PFSK-1 (cell line): Measurements from ENCODE around the gene RHCG.

Source experiments
- FOXP2 ChIP-seq: optimal IDR thresholded peaks from 2 replicates; pipeline ENCODE3; 2011; ENCODE audit warnings: borderline replicate concordance, control low read depth, inconsistent platforms; ENCODE audit not compliant: insufficient read depth; ENCODE audit errors: extremely low read length, extremely low read depth
- POLR2AphosphoS5 ChIP-seq: IDR thresholded peaks from 2 replicates; pipeline ENCODE4 v1.6.1; 2012; ENCODE audit warnings: low read depth, mild to moderate bottlenecking, control low read depth, low read length, moderate library complexity
- SIN3A ChIP-seq: IDR thresholded peaks from 2 replicates; pipeline ENCODE4 v1.6.1; 2012; ENCODE audit warnings: mild to moderate bottlenecking, low read length, moderate library complexity, borderline replicate concordance; ENCODE audit not compliant: insufficient read depth
- TAF1 ChIP-seq: IDR thresholded peaks from 2 replicates; pipeline ENCODE4 v1.6.1; 2012; ENCODE audit warnings: low read length, control low read depth, borderline replicate concordance; ENCODE audit not compliant: insufficient read depth
- TF ChIP-seq, protein P1 (sequence below), 2 experiments: IDR thresholded peaks; 2 replicates each; pipeline versions ENCODE4 v1.6.1 to v1.8.0; 2011 to 2012; ENCODE audit warnings: low read depth in 2 of 2, low read length in 2 of 2, control low read depth in 1 of 2, inconsistent platforms in 1 of 2, mild to moderate bottlenecking in 1 of 2, moderate library complexity in 1 of 2; ENCODE audit not compliant: insufficient read depth in 1 of 2

RHCG gene

DNA sequence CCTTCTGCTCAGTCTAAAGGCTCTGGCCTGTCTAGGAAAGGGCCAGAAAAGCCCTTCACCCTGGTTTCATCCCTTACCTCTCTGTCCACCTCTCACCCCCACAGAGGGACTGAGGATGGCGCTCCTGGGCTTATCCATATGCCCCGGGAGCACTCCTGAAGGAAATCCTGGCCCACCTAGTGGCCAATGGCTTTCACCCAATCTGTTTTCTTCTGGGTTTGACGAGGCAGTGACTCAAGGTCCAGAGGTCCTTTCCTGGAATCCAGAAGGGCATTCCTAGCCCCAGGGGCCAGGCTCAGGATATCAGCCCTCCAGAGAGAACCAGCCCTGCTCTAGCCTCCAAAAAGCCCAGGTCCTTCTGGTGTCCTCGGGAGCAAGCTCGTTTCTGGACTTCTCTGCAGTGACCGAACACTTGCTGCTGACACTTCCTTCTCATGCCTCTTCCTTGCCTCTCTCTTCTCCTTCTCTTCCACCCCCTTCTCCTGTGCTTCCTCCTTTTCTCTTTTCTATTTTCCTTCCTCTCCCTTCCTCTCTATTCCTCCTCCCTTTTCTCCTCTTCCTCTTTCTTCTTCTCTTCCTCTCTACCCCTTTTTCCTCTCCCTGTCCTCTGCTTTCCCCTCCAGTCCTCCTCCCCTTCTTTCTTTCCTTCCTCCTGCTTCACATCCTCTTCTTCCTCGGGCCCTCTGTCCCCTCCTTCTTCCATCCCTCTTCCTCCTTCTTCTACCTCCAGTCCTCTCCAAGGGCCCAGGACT lies 59.6 kb downstream of the RHCG start:
- TF ChIP-seq, protein P1, sequence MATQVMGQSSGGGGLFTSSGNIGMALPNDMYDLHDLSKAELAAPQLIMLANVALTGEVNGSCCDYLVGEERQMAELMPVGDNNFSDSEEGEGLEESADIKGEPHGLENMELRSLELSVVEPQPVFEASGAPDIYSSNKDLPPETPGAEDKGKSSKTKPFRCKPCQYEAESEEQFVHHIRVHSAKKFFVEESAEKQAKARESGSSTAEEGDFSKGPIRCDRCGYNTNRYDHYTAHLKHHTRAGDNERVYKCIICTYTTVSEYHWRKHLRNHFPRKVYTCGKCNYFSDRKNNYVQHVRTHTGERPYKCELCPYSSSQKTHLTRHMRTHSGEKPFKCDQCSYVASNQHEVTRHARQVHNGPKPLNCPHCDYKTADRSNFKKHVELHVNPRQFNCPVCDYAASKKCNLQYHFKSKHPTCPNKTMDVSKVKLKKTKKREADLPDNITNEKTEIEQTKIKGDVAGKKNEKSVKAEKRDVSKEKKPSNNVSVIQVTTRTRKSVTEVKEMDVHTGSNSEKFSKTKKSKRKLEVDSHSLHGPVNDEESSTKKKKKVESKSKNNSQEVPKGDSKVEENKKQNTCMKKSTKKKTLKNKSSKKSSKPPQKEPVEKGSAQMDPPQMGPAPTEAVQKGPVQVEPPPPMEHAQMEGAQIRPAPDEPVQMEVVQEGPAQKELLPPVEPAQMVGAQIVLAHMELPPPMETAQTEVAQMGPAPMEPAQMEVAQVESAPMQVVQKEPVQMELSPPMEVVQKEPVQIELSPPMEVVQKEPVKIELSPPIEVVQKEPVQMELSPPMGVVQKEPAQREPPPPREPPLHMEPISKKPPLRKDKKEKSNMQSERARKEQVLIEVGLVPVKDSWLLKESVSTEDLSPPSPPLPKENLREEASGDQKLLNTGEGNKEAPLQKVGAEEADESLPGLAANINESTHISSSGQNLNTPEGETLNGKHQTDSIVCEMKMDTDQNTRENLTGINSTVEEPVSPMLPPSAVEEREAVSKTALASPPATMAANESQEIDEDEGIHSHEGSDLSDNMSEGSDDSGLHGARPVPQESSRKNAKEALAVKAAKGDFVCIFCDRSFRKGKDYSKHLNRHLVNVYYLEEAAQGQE (IDR thresholded peaks at IDR 0.05; ENCODE audit: insufficient read depth in 1 of 2, low read depth in 2 of 2, low read length in 2 of 2), result no peak
- TF ChIP-seq POLR2AphosphoS5, result no peak

DNA sequence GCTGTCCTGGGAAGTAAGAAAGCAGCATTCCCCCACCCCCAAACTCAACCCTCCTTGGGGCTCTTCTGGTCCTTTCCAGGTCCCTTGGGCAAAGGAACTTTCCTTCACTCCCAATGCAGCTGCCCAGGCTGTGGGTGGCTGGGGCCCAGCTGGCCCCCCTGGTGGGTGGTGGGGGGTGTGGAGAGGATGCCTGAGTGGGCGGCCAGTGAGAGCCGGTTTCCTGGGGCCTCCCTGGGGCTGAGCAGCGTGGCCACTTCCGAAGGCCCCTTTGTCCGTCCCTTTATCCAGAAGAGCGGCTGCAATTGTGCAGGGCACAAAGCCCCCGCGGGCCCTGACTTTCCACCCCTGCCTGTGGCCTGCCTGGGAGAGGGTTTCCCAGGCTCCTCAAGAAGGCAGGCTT lies 61.0 kb downstream of the RHCG start:
- no peak for TF ChIP-seq POLR2AphosphoS5
- no peak for TF ChIP-seq TAF1
- TF ChIP-seq FOXP2, result no peak
- no peak for TF ChIP-seq SIN3A
- TF ChIP-seq, protein P1 (IDR thresholded peaks at IDR 0.05; ENCODE audit: insufficient read depth in 1 of 2, low read depth in 2 of 2, low read length in 2 of 2), result no peak

DNA sequence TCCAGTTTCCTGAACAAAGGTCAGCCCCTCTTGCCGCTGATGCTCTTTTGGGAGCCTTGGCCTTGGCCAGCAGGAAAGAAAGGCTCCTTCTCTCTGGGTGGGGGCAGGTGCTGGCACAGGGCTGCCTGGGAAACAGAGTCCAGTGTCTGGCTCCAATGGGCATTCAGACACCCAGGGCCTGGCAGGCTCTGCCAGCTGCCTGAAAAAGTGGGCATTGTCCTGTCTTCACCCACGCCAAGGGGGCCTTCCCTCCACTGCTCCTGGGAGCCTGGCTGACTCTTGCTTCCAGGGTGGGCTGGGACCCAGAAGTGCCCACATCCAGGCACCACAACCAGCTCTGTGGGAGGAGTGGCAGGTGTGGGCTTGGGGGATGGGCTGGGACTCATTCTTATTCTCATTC lies 62.7 kb downstream of the RHCG start:
- TF ChIP-seq TAF1, result no peak
- TF ChIP-seq POLR2AphosphoS5, result no peak
- no peak for TF ChIP-seq FOXP2
- no peak for TF ChIP-seq SIN3A
- TF ChIP-seq, protein P1 (IDR thresholded peaks at IDR 0.05; ENCODE audit: insufficient read depth in 1 of 2, low read depth in 2 of 2, low read length in 2 of 2), result no peak

DNA sequence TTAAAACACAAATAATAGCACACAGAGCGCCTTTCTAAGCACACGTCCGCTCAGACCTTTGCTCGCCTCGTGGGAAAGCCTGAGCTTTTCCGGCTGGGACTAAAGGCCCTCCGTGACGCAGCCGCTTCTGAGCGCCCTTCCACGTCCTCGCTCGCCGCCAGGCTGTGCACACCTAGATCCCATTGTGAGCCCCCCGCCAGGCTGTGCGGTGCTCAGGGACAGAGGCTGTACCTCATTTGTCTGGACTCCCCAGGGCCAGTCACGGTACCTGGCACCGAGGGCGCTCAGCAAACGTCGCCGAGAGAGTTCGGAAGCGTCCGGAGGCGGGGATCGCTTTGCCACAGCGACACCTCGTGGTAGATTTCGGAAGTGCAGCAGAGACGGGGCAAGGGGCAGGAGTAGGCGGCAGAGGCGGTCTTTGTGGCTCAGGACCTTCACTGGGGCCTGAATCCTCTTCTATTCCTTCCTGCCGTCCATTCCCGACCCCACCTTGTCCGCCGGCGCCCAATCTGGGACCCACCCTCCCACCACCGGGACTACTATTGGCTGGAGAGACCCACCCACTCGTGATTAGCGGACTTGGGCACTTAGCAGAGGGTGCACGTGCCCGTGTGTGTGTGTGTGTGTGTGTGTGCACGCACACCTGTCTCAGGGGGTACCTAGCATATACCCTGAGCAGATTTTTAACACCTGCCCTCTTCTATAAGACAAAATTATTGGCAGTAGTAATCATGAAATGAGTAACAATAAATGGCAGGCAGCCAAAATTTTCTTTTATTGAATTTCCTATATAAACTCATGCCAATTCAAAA lies 65.6 kb downstream of the RHCG start:
- peak; percentile 45 for TF ChIP-seq FOXP2
- no peak for TF ChIP-seq TAF1
- TF ChIP-seq, protein P1 (IDR thresholded peaks at IDR 0.05; ENCODE audit: insufficient read depth in 1 of 2, low read depth in 2 of 2, low read length in 2 of 2), result no peak
